Activated CD4-positive, alpha-beta memory T cell treated with anti-CD3 and anti-CD28 coated beads for 36 hours (primary cell): Measurements from ENCODE around the gene ELP4. TPM values are rescaled to one million over a fixed set of nuclear protein-coding genes. Genes with fewer than 3 reads are reported as not detected.

ENCODE experiments used
- CTCF ChIA-PET: fragments of 350-600 bp; sonication (Branson Sonifier 250); formaldehyde crosslinking; loops from one replicate; lab custom pipeline; 2021; ENCODE audit warnings: antibody characterized with exemption, inconsistent platforms; lab: Charles Lee
- POLR2A ChIA-PET: fragments of 350-600 bp; sonication (Branson Sonifier 250); formaldehyde crosslinking; loops from one replicate; lab custom pipeline; 2021; ENCODE audit warnings: antibody characterized with exemption; lab: Charles Lee
- DNase-seq: peaks from one replicate; pipeline ENCODE4 v3.0.0-alpha.2; 2020
- H3K27ac Mint-ChIP-seq: one replicate; pipeline ENCODE4 v1.8.0; 2021; ENCODE audit warnings: mixed read lengths
- H3K27me3 Mint-ChIP-seq: one replicate; pipeline ENCODE4 v1.8.0; 2021; ENCODE audit warnings: mixed read lengths
- H3K36me3 Mint-ChIP-seq: one replicate; pipeline ENCODE4 v1.8.0; 2021; ENCODE audit warnings: mixed read lengths
- H3K4me1 Mint-ChIP-seq: one replicate; pipeline ENCODE4 v1.8.0; 2021; ENCODE audit warnings: low read depth, mixed read lengths
- H3K4me3 Mint-ChIP-seq: one replicate; pipeline ENCODE4 v1.8.0; 2021; ENCODE audit warnings: mild to moderate bottlenecking, mixed read lengths
- H3K9me3 Mint-ChIP-seq: one replicate; pipeline ENCODE4 v1.8.0; 2021; ENCODE audit warnings: mixed read lengths
- intact Hi-C: fragments of 100-400 bp; cut with micrococcal nuclease; formaldehyde crosslinking; loops from one replicate; pipeline ENCODE4 v1.15.1; 2023
- total RNA-seq, 2 experiments: library from RNA; stranded (reverse); gene quantifications; one replicate each; pipeline ENCODE4 v1.2.3, GENCODE V29; 2021

The ELP4 gene
- total RNA-seq, 2 experiments from 2014 or later = 18.3 to 18.5 TPM

DNA sequence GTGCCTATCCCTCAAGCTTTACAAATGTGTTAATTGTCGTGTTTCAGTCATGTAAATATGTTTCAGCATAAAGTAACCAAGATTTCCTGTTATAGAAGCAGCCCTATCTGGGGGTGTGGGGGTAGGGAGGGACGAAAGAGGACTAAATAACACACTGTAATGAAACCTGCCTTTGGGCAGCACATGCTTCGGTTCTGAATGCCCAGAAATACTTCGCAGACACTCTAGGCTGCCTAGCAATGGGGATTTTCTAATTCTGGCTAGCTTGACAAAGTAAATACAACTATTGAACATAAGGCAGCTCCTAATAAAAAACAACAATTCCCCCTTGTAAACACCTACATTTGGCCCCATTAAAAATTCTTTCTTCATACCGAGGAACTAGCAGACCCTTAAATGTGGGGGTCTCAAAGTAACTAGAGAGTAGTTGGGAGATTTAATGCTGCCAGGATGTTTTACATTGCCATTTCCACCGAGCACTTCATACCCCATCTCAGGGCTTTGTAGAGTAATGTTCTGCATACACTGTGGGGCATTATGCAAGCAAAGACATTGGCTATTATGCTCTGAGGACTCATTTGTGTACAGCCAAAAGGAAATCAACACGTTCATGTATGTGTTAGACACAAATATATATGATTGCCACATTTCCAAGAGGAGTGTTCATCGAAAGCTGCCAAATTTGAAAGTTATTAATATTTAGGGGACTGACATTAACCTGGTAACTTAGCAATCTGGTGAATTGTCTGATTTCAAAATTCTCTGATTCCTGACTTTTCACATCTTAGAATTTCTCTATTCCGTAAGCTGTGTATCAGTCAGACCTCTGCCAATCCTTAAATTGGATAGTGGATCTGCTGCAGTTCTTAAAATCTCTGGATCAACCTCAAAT, 259.4 kb downstream of the ELP4 start:
- H3K27me3 Mint-ChIP-seq = no peaks in the 10 kb centered on the region
- intact Hi-C loops = no loop called here
- H3K4me1 Mint-ChIP-seq = no peaks in the 10 kb centered on the region
- ChIA-PET POLR2A (no interaction called here), CTCF (interaction anchor here (0.7 to 1.1 kb wide), 2 partner anchors 102 to 190 kb away, joined by 3 read pairs; no protein-coding TSS in a partner anchor)
- H3K27ac Mint-ChIP-seq = no peak overlapping the region
- no peak overlapping the region for H3K4me3 Mint-ChIP-seq
- peaks cover 7% of the 10 kb centered on the region for H3K36me3 Mint-ChIP-seq
- H3K9me3 Mint-ChIP-seq = no peaks in the 10 kb centered on the region
- no peak for DNase-seq

DNA sequence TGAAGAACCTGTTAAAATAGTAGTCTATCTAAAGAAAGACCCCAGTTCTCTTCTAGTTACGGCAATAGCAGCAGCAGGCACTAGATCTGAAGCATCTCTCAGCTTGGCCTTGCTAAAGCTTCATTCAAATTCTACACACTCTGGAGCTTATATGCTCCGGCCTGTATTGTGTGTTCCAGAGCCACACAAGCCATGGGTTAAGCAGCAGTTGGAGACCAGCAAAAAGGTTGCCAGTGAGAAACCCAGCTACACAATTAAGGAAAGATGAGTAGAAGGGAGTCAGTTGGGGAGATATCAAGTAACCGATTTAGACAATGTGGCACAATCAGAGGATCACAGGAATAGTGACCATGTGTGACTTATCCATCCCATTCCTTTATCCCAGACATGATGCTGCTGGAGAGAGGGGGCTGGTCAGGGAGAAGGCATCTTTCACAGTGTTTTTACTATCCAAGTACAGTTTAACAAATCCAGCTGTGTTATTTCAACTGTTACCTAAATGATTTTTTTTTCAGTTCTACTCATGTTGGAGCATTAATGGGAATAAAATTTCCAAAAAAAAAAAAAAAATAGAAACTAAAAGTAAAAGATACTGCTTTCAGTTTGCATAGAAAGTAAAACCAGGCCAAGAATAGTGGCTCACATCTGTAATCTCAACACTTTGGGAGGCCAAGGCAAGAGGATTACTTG, 260.6 kb downstream of the ELP4 start:
- POLR2A ChIA-PET = no interaction called here
- H3K27me3 Mint-ChIP-seq = no peaks in the 10 kb centered on the region
- peaks cover 7% of the 10 kb centered on the region for H3K36me3 Mint-ChIP-seq
- intact Hi-C loops = no loop called here
- CTCF ChIA-PET = no interaction called here
- no peaks in the 10 kb centered on the region for H3K4me1 Mint-ChIP-seq
- H3K4me3 Mint-ChIP-seq = no peak overlapping the region
- DNase-seq = no peak
- H3K9me3 Mint-ChIP-seq = no peaks in the 10 kb centered on the region
- no peak overlapping the region for H3K27ac Mint-ChIP-seq

DNA sequence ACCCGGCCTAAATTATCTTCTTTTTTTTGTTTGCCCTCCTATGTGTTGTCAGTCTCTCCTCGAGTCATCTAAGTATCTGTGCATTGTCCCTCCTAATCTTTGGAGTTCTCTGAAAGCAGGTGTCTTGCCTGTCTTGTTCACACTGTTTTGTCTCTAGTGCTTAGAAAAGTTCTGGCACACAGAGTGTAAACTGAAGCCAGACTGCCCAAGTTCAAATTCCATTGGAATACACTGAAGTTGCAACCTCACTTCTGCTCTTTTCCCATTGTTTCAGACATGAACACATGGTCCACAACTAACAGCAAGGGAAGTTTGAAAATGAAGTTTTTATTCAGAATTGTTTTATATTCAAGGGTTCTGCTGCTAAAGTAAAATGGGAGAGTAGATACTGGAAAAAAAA, 262.8 kb downstream of the ELP4 start:
- POLR2A ChIA-PET = no interaction called here
- Mint-ChIP-seq H3K27ac (no peak overlapping the region), H3K4me1 (no peaks in the 10 kb centered on the region), H3K36me3 (peaks cover 8% of the 10 kb centered on the region), H3K27me3 (no peaks in the 10 kb centered on the region), H3K9me3 (no peaks in the 10 kb centered on the region), H3K4me3 (no peak overlapping the region)
- intact Hi-C loops = no loop called here
- CTCF ChIA-PET = no interaction called here
- no peak for DNase-seq

DNA sequence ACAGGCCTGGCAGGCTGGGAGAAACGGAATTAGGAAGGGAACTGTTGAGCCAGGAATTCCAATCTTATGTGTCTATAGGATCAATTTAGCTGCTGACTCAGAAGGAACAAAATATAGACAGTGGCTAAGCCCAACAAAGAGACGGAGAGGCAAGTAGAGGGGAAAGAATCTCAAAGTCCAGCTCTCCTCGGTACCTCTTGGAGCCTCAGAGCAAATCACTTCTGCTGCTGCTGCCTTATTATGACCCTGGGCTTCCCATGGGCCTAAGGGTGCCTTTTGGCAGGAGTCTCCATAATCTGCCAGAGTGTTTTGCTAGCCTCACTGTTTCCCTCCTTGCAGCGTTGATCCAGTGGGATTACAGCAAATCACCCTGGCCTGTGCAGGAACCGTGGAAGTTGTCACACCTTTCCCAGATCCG, 269.8 kb downstream of the ELP4 start:
- no peak overlapping the region for H3K27ac Mint-ChIP-seq
- H3K27me3 Mint-ChIP-seq = no peaks in the 10 kb centered on the region
- ChIA-PET CTCF (no interaction called here), POLR2A (no interaction called here)
- H3K9me3 Mint-ChIP-seq = no peaks in the 10 kb centered on the region
- H3K4me3 Mint-ChIP-seq = no peak overlapping the region
- peaks cover 8% of the 10 kb centered on the region for H3K36me3 Mint-ChIP-seq
- intact Hi-C loops = no loop called here
- DNase-seq = no peak
- H3K4me1 Mint-ChIP-seq = no peaks in the 10 kb centered on the region

DNA sequence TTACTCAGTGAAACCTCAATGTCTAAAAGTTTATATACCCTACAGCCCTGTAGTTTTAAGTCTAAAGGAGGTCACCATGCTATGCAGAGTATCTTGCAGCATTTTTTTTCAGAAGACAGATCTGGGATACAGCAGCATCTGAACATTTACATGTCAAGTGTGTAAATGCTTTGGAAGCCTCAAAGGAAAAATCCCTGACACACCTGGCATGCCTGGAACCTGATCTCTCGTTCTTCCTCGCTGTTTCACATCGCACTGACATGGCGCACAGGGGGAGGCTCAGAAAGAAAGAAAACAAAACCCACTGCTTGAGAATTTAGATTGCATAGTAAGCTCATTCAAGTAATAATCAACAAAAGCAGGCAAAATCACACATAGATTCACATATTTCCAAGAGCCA, 270.5 kb downstream of the ELP4 start:
- intact Hi-C loops = no loop called here
- H3K4me1 Mint-ChIP-seq = no peaks in the 10 kb centered on the region
- POLR2A ChIA-PET = no interaction called here

DNA sequence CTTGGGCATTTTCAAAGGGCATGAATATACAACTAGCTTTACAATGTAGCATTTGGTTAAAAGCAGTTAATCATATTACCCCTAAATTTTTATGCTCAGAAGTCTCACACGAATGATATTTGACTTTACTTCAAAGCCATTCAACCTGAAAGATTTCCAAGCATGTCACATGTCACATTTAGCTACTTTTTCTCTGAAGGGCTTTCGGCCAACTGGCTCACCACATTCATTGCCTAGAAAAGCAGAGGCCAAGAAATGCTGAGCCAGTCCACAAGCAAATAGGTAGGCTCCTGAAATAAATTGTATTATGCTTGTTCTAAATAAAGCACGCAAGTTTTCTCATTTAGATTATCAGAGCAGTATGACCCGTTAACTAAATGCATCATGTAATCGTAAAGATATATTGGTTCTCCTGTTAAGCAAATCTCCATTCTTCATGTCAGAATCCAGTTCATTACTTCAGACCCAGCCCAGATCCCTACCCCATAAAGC, 271.0 kb downstream of the ELP4 start:
- Mint-ChIP-seq H3K4me1 (no peaks in the 10 kb centered on the region), H3K36me3 (peaks cover 8% of the 10 kb centered on the region)
- CTCF ChIA-PET = no interaction called here

More for the DNA sequence above, 270.5 kb downstream of the ELP4 start:
- DNase-seq = no peak
- H3K4me3 Mint-ChIP-seq = no peak overlapping the region
- CTCF ChIA-PET = no interaction called here
- H3K9me3 Mint-ChIP-seq = no peaks in the 10 kb centered on the region
- H3K36me3 Mint-ChIP-seq = peaks cover 8% of the 10 kb centered on the region
- no peak overlapping the region for H3K27ac Mint-ChIP-seq
- no peaks in the 10 kb centered on the region for H3K27me3 Mint-ChIP-seq

DNA sequence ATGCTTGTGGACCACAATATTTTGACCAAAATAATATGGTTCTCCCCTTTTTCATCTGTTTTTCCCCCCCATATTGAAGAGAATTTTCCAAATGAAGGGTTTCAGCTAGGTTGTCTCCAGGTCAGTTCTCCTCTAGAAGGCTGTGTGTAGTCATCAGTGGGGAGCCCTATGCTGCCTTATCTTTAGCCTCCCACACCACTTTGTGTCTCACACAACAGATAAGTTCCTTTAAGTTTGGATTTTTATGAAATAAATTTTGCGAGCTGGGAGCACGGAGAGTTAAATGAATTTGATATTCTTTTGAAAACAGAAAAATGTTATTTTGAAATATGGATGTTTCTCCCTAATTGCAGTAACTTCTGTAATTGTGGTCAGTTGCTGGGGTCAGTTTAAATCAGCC, 272.7 kb downstream of the ELP4 start:
- ChIA-PET POLR2A (no interaction called here), CTCF (no interaction called here)
- H3K4me3 Mint-ChIP-seq = no peak overlapping the region
- no peaks in the 10 kb centered on the region for H3K4me1 Mint-ChIP-seq
- H3K27ac Mint-ChIP-seq = no peak overlapping the region
- DNase-seq = no peak
- H3K9me3 Mint-ChIP-seq = no peaks in the 10 kb centered on the region
- H3K36me3 Mint-ChIP-seq = peaks cover 8% of the 10 kb centered on the region
- no peaks in the 10 kb centered on the region for H3K27me3 Mint-ChIP-seq
- intact Hi-C loops = no loop called here

More for the DNA sequence above, 271.0 kb downstream of the ELP4 start:
- POLR2A ChIA-PET = no interaction called here
- H3K27me3 Mint-ChIP-seq = no peaks in the 10 kb centered on the region
- H3K4me3 Mint-ChIP-seq = no peak overlapping the region
- no peaks in the 10 kb centered on the region for H3K9me3 Mint-ChIP-seq
- DNase-seq = no peak
- no peak overlapping the region for H3K27ac Mint-ChIP-seq
- intact Hi-C loops = no loop called here

DNA sequence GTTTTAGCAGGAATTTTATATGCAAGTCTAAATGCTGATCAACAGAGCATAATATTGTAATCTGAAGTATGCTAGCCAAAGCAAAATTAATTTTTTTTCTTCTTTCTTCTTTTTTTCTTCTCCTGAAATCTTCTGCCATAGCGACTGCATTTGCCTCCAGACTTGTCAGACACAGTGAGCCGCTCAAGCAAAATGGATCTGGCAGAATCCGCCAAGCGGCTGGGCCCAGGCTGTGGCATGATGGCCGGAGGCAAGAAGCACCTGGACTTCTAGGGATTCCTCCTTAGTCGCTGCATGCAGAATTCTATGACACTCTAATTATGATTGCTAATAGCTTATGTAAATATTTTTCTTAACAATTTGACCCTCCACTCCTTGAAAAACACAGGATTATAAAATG, 273.7 kb downstream of the ELP4 start:
- no peak for DNase-seq
- H3K27me3 Mint-ChIP-seq = no peaks in the 10 kb centered on the region
- no peak overlapping the region for H3K27ac Mint-ChIP-seq
- intact Hi-C loops = no loop called here
- no peak overlapping the region for H3K4me3 Mint-ChIP-seq
- no peaks in the 10 kb centered on the region for H3K4me1 Mint-ChIP-seq
- H3K36me3 Mint-ChIP-seq = peaks cover 5% of the 10 kb centered on the region
- ChIA-PET CTCF (no interaction called here), POLR2A (no interaction called here)
- no peaks in the 10 kb centered on the region for H3K9me3 Mint-ChIP-seq

DNA sequence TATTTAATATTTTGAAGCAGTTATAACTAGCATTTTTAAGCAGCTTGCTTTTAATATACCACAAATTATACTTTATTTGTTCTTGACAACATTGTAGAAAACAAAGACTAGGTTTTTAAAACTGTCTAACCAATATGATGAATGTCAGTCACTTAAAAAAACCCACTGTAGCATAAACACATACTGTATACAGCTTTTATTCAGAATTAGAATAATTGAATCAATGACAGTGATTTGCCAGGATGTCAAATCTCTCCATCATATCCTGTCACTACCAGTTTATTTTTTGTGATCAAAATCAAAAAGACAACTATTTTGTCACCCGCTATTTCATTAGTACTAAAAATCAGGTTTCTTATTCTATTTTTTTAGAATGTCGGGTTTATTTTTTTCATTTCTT, 275.0 kb downstream of the ELP4 start:
- no peak for DNase-seq
- Mint-ChIP-seq H3K4me1 (no peaks in the 10 kb centered on the region), H3K27me3 (no peaks in the 10 kb centered on the region), H3K9me3 (no peaks in the 10 kb centered on the region), H3K4me3 (no peak overlapping the region), H3K27ac (no peak overlapping the region), H3K36me3 (peaks cover 5% of the 10 kb centered on the region)
- CTCF ChIA-PET = no interaction called here
- POLR2A ChIA-PET = no interaction called here
- intact Hi-C loops = no loop called here

DNA sequence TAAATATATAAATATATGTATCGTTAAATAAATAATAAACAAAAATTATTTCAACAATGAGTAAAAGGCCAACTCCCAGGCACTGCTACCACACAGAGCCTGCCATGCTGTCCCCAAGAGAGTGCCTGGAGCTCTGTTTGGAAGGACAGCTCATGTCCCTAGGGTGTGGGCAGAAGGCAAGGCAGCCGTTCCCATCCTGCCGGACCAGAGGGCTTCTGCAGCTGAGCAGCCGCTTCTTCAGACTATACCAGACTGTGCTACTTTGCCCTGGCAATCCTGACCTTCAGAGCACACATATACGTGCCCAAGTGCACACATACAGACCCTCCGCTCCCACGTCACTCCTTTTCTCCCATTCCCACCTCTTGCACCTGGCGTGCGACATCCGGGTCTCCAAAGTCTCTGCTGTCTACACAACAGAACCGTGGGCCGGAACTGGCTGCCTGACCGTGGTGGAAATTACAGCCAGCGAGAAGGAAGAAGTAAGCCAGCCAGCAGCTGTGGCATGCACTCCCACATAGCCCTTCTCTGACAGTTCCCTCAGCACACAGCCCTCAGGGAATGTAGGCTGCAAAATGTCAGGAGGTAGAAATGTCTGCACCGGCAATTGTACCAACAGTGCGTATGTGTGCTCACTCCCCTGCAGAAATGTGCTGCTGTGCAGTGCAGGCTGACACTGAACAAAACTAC, 277.6 kb downstream of the ELP4 start:
- Mint-ChIP-seq H3K4me1 (no peaks in the 10 kb centered on the region), H3K4me3 (no peak overlapping the region), H3K27ac (no peak overlapping the region), H3K9me3 (no peaks in the 10 kb centered on the region), H3K27me3 (peaks cover 13% of the 10 kb centered on the region), H3K36me3 (peaks cover 5% of the 10 kb centered on the region)
- DNase-seq = no peak
- intact Hi-C loops = no loop called here
- POLR2A ChIA-PET = no interaction called here
- CTCF ChIA-PET = interaction anchor here (0.6 kb wide), 1 partner anchor 174 kb away, joined by 3 read pairs; no protein-coding TSS in a partner anchor

DNA sequence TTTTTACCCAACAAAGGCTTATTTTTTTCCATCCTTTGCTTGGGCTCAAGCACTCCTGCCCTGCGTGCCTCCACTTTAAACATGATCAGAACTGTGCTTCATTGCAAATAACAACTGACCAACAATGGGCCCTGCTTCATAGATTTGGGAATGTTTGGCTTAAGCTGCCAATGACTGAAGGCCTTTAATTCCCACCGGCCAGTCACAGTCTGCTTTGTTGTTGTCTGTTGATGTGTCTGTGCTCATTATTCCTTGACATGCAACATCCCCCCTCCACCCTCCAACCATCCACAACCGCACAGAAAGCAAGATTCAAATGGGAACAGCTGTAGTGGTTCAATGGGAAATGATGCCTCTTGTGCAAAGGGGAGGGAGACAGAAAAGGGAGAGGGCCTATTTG, 278.5 kb downstream of the ELP4 start:
- POLR2A ChIA-PET = no interaction called here
- DNase-seq = no peak
- Mint-ChIP-seq H3K9me3 (no peaks in the 10 kb centered on the region), H3K36me3 (peaks cover 2% of the 10 kb centered on the region), H3K4me1 (no peaks in the 10 kb centered on the region), H3K27me3 (peaks cover 16% of the 10 kb centered on the region), H3K27ac (no peak overlapping the region), H3K4me3 (no peak overlapping the region)
- intact Hi-C loops = no loop called here
- CTCF ChIA-PET = no interaction called here

DNA sequence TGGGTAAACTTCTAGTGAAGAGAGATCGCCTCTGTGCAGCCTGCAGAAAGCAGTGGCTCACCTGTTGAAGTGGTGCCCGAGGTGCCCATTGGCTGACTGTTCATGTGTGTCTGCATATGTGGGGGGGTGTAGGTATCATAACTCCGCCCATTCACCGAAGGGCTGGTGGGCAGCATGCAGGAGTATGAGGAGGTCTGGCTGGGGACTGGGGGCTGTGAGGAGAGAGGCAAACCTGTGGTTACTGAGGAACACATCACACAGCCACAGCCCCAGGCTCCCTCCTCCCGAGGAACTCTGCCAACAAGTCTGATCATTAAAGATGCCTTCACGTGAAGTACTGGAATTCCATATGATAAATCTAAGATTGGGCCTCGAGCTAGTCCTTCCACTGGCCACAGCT, 281.1 kb downstream of the ELP4 start:
- no peak overlapping the region for H3K4me3 Mint-ChIP-seq
- intact Hi-C loops = no loop called here
- no peaks in the 10 kb centered on the region for H3K4me1 Mint-ChIP-seq
- H3K9me3 Mint-ChIP-seq = no peaks in the 10 kb centered on the region
- peaks cover 27% of the 10 kb centered on the region for H3K27me3 Mint-ChIP-seq
- DNase-seq = no peak
- H3K36me3 Mint-ChIP-seq = no peaks in the 10 kb centered on the region
- ChIA-PET POLR2A (no interaction called here), CTCF (no interaction called here)
- H3K27ac Mint-ChIP-seq = no peak overlapping the region
